GM18951 (cell line): Measurements from ENCODE around the gene RYR2.

Experiments used
- POLR2A ChIP-seq: IDR thresholded peaks from 4 replicates; pipeline ENCODE4 v1.6.1; 2011; ENCODE audit warnings: mild to moderate bottlenecking; ENCODE audit not compliant: insufficient read length, insufficient read depth; ENCODE audit errors: extremely low read depth
- in situ Hi-C: fragments of 300-500 bp; cut with MboI; formaldehyde crosslinking; loops from one replicate; pipeline ENCODE4 v1.12.0; 2022; ENCODE audit warnings: low sequenced_read_pairs, mixed read lengths, inconsistent platforms; ENCODE audit not compliant: unreplicated experiment

The RYR2 gene

GRCh38 chr1:237071641-237072420 is 29.8 kb downstream of the RYR2 start:
- TF ChIP-seq POLR2A = no peak
- in situ Hi-C loops = no loop called here

- TF ChIP-seq POLR2A = no peak
- in situ Hi-C loops = no loop called here
These were observed 32.6 kb downstream of the RYR2 start for GRCh38 chr1:237074371-237075117.

- no peak for TF ChIP-seq POLR2A
- in situ Hi-C loops = no loop called here
These were observed 42.5 kb downstream of the RYR2 start for GRCh38 chr1:237084341-237085077.

- TF ChIP-seq POLR2A = no peak
These were observed 49.7 kb downstream of the RYR2 start for GRCh38 chr1:237091691-237092090.

GRCh38 chr1:237093691-237094090 is 51.7 kb downstream of the RYR2 start:
- in situ Hi-C loops = no loop called here
- TF ChIP-seq POLR2A = no peak

More at GRCh38 chr1:237091691-237092090, 49.7 kb downstream of the RYR2 start:
- in situ Hi-C loops = no loop called here

GRCh38 chr1:237098541-237098940 is 56.6 kb downstream of the RYR2 start:
- TF ChIP-seq POLR2A = no peak
- in situ Hi-C loops = no loop called here

GRCh38 chr1:237103021-237103420 is 61.0 kb downstream of the RYR2 start:
- no peak for TF ChIP-seq POLR2A
- in situ Hi-C loops = loop anchor here (25.0 kb wide), 1 partner anchor 1016 kb away; no protein-coding TSS in a partner anchor

GRCh38 chr1:237104096-237104495 is 62.1 kb downstream of the RYR2 start:
- no peak for TF ChIP-seq POLR2A
- in situ Hi-C loops = loop anchor here (25.0 kb wide), 1 partner anchor 1017 kb away; no protein-coding TSS in a partner anchor

- in situ Hi-C loops = loop anchor here (25.0 kb wide), 1 partner anchor 1019 kb away; no protein-coding TSS in a partner anchor
These were observed 63.8 kb downstream of the RYR2 start for GRCh38 chr1:237105826-237106225.

GRCh38 chr1:237108297-237109040 is 66.5 kb downstream of the RYR2 start:
- in situ Hi-C loops = loop anchor here (25.0 kb wide), 1 partner anchor 1021 kb away; no protein-coding TSS in a partner anchor
- no peak for TF ChIP-seq POLR2A

More at GRCh38 chr1:237105826-237106225, 63.8 kb downstream of the RYR2 start:
- TF ChIP-seq POLR2A = no peak

- no peak for TF ChIP-seq POLR2A
- in situ Hi-C loops = loop anchor here (25.0 kb wide), 1 partner anchor 1025 kb away; no protein-coding TSS in a partner anchor
These were observed 69.8 kb downstream of the RYR2 start for GRCh38 chr1:237111807-237112206.

- no peak for TF ChIP-seq POLR2A
- in situ Hi-C loops = loop anchor here (25.0 kb wide), 1 partner anchor 1025 kb away; no protein-coding TSS in a partner anchor
These were observed 70.7 kb downstream of the RYR2 start for GRCh38 chr1:237112663-237113062.
